GM12878 (cell line): ENCODE data around the gene CEP128. TPM values are rescaled to one million over a fixed set of nuclear protein-coding genes. Genes with fewer than 3 reads are reported as not detected.

Experiments
- ATAC-seq: fragments of 200-7000 bp; cut with Tn5 transposase; 3 replicates; pipeline ENCODE4 v1.9.1; 2020; ENCODE audit warnings: mild to moderate bottlenecking, moderate library complexity
- BruUV-seq: library from RNA; stranded (reverse); fragments of 400-500 nt; replicated peaks from 2 replicates; lab custom pipeline; 2021; lab: Mats Ljungman, UMichigan
- CTCF ChIA-PET: fragments of 300-600 bp; sonication (Branson Sonifier 250); formaldehyde crosslinking; extraction: SDS; loops from one replicate; lab custom pipeline; 2021; ENCODE audit warnings: inconsistent platforms; lab: Yijun Ruan, JAX
- POLR2A ChIA-PET: fragments of 350-600 bp; formaldehyde crosslinking; extraction: SDS; loops from one replicate; lab custom pipeline; 2021; ENCODE audit warnings: inconsistent platforms; lab: Charles Lee
- RAD21 ChIA-PET: fragments of 300-600 bp; sonication (Branson Sonifier 250); formaldehyde crosslinking; loops from one replicate; lab custom pipeline; 2023; ENCODE audit warnings: antibody characterized with exemption; ENCODE audit not compliant: unreplicated experiment; lab: Charles Lee
- SMC1A ChIA-PET: fragments of 300-600 bp; sonication (Branson Sonifier 250); formaldehyde crosslinking; loops from one replicate; lab custom pipeline; 2023; ENCODE audit not compliant: unreplicated experiment, uncharacterized antibody; lab: Charles Lee
- DNase-seq: peaks from one replicate; pipeline ENCODE4 v3.0.0-alpha.2; 2011; ENCODE audit warnings: low read depth, low spot score
- FAIRE-seq: peaks from 3 replicates; lab custom pipeline; 2011; peaks lifted over from hg19 to GRCh38; lab: Jason Lieb, UNC
- H2AFZ ChIP-seq: 2 replicates; pipeline ENCODE4 v1.6.0; 2011; ENCODE audit warnings: low read depth, low read length, control low read depth; ENCODE audit not compliant: control insufficient read depth
- H3K27ac ChIP-seq: 2 replicates; pipeline ENCODE4 v1.5.1; 2011; ENCODE audit warnings: control low read depth; ENCODE audit not compliant: control insufficient read depth, insufficient read depth
- H3K27me3 ChIP-seq, 2 experiments: replicated peaks in 1 of 2; 2 replicates each; pipeline versions ENCODE4 v1.6.0 to v1.6.1; 2011; ENCODE audit warnings: low read length in 1 of 2; ENCODE audit not compliant: control insufficient read depth in 2 of 2, insufficient read depth in 2 of 2
- H3K36me3 ChIP-seq, 2 experiments: 2 replicates each; pipeline ENCODE4 v1.5.1; 2011; ENCODE audit warnings: low read length in 1 of 2; ENCODE audit not compliant: control insufficient read depth in 2 of 2, insufficient read depth in 2 of 2
- H3K4me1 ChIP-seq: 2 replicates; pipeline ENCODE4 v1.6.1; 2011; ENCODE audit warnings: mild to moderate bottlenecking, low read length, moderate library complexity, mixed read lengths; ENCODE audit not compliant: control insufficient read depth, insufficient read depth
- H3K4me2 ChIP-seq: 2 replicates; pipeline ENCODE4 v1.6.0; 2011; ENCODE audit warnings: control low read depth; ENCODE audit not compliant: control insufficient read depth, insufficient read depth
- H3K4me3 ChIP-seq: fragments of 200-600 bp; sonication (generic); 2 replicates; pipeline ENCODE4 v1.5.1; 2016
- H3K79me2 ChIP-seq: 2 replicates; pipeline ENCODE4 v1.6.0; 2011; ENCODE audit warnings: low read length; ENCODE audit not compliant: control insufficient read depth, insufficient read depth
- H3K9ac ChIP-seq: 2 replicates; pipeline ENCODE4 v1.8.0; 2011; ENCODE audit warnings: low read length, control low read depth, mixed read lengths; ENCODE audit not compliant: control insufficient read depth, insufficient read depth
- H3K9me3 ChIP-seq: replicated peaks from 3 replicates; pipeline ENCODE4 v1.5.1; 2011; ENCODE audit warnings: mild to moderate bottlenecking, low read length; ENCODE audit not compliant: control insufficient read depth, insufficient read depth
- H4K20me1 ChIP-seq: 2 replicates; pipeline ENCODE4 v1.6.0; 2011; ENCODE audit not compliant: control insufficient read depth, insufficient read depth
- BACH1 ChIP-seq: fragments of 450-650 bp; IDR thresholded peaks from 2 replicates; pipeline ENCODE4 v1.6.1; 2017; ENCODE audit warnings: mild to moderate bottlenecking, borderline replicate concordance
- CREB1 ChIP-seq: IDR thresholded peaks from 2 replicates; pipeline ENCODE4 v1.6.1; 2012; ENCODE audit warnings: low read depth, mild to moderate bottlenecking, inconsistent platforms
- ESRRA ChIP-seq: IDR thresholded peaks from 2 replicates; pipeline ENCODE4 v1.6.1; 2012; ENCODE audit warnings: mild to moderate bottlenecking, low read length, improper control_type of control experiment
- KDM1A ChIP-seq: fragments of 200-600 bp; sonication (generic); IDR thresholded peaks from 2 replicates; pipeline ENCODE4 v1.6.1; 2016; ENCODE audit warnings: borderline replicate concordance
- MAX ChIP-seq: IDR thresholded peaks from 2 replicates; pipeline ENCODE4 v1.6.1; 2012; ENCODE audit warnings: low read depth, low read length, improper control_type of control experiment
- MXI1 ChIP-seq: fragments of 150-350 bp; IDR thresholded peaks from 2 replicates; pipeline ENCODE4 v1.6.1; 2011; ENCODE audit warnings: low read depth, mild to moderate bottlenecking, inconsistent platforms, low read length, improper control_type of control experiment
- MYB ChIP-seq: fragments of 150-350 bp; IDR thresholded peaks from 2 replicates; pipeline ENCODE4 v1.6.1; 2014; ENCODE audit warnings: mild to moderate bottlenecking, low read depth, low read length, borderline replicate concordance
- NFIC ChIP-seq: IDR thresholded peaks from 2 replicates; pipeline ENCODE4 v1.6.1; 2012; ENCODE audit warnings: low read depth, mild to moderate bottlenecking, inconsistent platforms, low read length, moderate library complexity
- NFXL1 ChIP-seq: fragments of 450-650 bp; IDR thresholded peaks from 2 replicates; pipeline ENCODE4 v1.6.1; 2017; ENCODE audit warnings: antibody characterized with exemption, mild to moderate bottlenecking, borderline replicate concordance
- NKRF ChIP-seq: fragments of 450-650 bp; conservative IDR thresholded peaks from 2 replicates; pipeline ENCODE4 v1.6.1; 2017; ENCODE audit warnings: mild to moderate bottlenecking, moderate library complexity
- NRF1 ChIP-seq: conservative IDR thresholded peaks from 2 replicates; pipeline ENCODE4 v1.6.1; 2011; ENCODE audit warnings: mild to moderate bottlenecking, low read depth, low read length, improper control_type of control experiment
- PAX8 ChIP-seq: fragments of 450-650 bp; IDR thresholded peaks from 2 replicates; pipeline ENCODE4 v1.6.1; 2017; ENCODE audit warnings: mild to moderate bottlenecking, moderate library complexity
- SIX5 ChIP-seq: IDR thresholded peaks from 2 replicates; pipeline ENCODE4 v1.6.1; 2011; ENCODE audit warnings: mild to moderate bottlenecking, low read depth, low read length, moderate library complexity; ENCODE audit not compliant: severe bottlenecking
- SP1 ChIP-seq: IDR thresholded peaks from one replicate; pipeline ENCODE4 v1.6.1; 2011; ENCODE audit warnings: low read depth, low read length
- SREBF2 ChIP-seq: IDR thresholded peaks from 2 replicates; pipeline ENCODE4 v1.6.1; 2012; ENCODE audit warnings: mild to moderate bottlenecking, low read length
- ZSCAN29 ChIP-seq: fragments of 450-650 bp; IDR thresholded peaks from 2 replicates; pipeline ENCODE4 v1.6.1; 2017; ENCODE audit warnings: mild to moderate bottlenecking, moderate library complexity
- WGBS: methylation state at CpG from one replicate; pipeline ENCODE4 v1.1.6; 2016; ENCODE audit warnings: low lambda C conversion rate; ENCODE audit not compliant: insufficient replicate concordance, insufficient coverage; ENCODE audit errors: missing lambda C conversion rate; 5-methylcytosine and 5-hydroxymethylcytosine counted together
- in situ Hi-C: fragments of 300-500 bp; cut with MboI; formaldehyde crosslinking; loops from 9 replicates; pipeline ENCODE4 v1.14.3; 2018; ENCODE audit warnings: mixed read lengths
- intact Hi-C: fragments of 100-400 bp; cut with micrococcal nuclease; formaldehyde crosslinking; loops from one replicate; pipeline ENCODE4 v1.14.2; 2022; ENCODE audit not compliant: unreplicated experiment
- polyA plus RNA-seq, 11 experiments: library from polyadenylated mRNA; depleted of rRNA in 4 of 11; unstranded in 6 of 11; stranded (reverse) in 5 of 11; fragments of >200 nt; fragmentation: Nextera tagmentation in 4 of 11; fragmentation: Illumina TruSeq in 1 of 11; extraction: Ambion mirVana in 4 of 11; extraction: Trizol in 1 of 11; gene quantifications; 1 replicate in 1 of 11; 2 replicates in 10 of 11; pipeline versions ENCODE4 v1.2.1 to v1.2.3, GENCODE V29; 2011 to 2016; ENCODE audit warnings: inconsistent platforms in 2 of 11, missing spikeins in 2 of 11, low read depth in 1 of 11
- total RNA-seq, 4 experiments: library from RNA; depleted of rRNA in 3 of 4; stranded (reverse); fragments of >200 nt in 3 of 4; fragmentation: Illumina TruSeq in 1 of 4; extraction: Trizol in 1 of 4; gene quantifications; 2 replicates each; pipeline versions ENCODE4 v1.2.1 to v1.2.3, GENCODE V29; 2013 to 2021
- TF ChIP-seq, protein P1 (sequence below): fragments of 150-350 bp; IDR thresholded peaks from 2 replicates; pipeline ENCODE4 v1.6.1; 2014; ENCODE audit warnings: mild to moderate bottlenecking, low read depth, low read length
- TF ChIP-seq, protein P2 (sequence below): fragments of 450-650 bp; IDR thresholded peaks from 2 replicates; pipeline ENCODE4 v1.6.1; 2017; ENCODE audit warnings: mild to moderate bottlenecking, low read depth, inconsistent platforms; ENCODE audit not compliant: poor library complexity, severe bottlenecking

The CEP128 gene
- total and polyA plus RNA-seq, 10 of the 15 experiments (the other 5 are each of a cell fraction or from before 2014, with no cell fraction given): 1.1 to 6.7 (median 3.4) TPM

DNA sequence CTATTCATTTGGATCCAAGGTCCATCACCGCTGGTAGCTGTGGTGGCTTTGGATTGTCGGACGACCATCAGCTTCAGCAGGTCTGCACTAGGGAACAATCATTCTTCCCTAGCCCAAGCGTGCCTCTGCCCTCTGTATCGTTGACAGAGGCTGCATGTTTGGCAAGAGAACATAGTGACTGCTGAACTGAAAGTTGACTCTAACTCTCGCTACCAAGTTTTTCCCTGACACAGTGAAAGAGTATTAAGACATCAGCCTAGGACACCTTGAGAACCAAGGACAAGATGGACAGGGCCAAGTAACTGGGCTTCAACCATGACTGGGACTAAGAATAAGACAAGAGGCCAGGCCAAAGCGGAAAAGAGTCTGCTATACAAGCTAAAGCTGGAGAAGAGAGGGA, 40.1 kb upstream of the CEP128 start (continued):
- TF ChIP-seq ESRRA (no peak), MYB (no peak), SIX5 (no peak), SP1 (no peak), CREB1 (no peak)

DNA sequence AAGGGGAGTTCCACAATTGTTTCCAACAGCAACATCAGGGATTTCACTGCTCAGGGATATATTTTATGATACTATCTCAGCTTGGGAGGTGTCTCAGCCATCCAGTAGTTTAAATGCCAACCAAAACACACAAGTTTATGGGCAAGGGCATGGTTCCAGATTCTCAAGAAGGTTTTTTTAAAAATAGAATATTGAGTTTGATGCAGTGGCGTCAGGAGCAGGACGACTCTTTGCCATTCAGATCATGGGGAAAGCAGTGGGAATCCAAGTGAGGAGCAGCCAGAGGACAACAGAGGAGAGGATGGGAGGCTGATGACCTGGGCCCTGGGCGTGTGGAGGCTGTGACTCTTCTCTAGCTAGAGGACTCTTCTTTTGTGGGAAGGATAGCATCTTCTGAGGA, 39.6 kb upstream of the CEP128 start:
- no peaks in the 10 kb centered on the region; the same call in 1 of the 2 replicates for H4K20me1 ChIP-seq
- no peak overlapping the region for H2AFZ ChIP-seq
- 35% methylated on average over 3 of the region's 3 CpGs for WGBS
- ATAC-seq: no peak
- H3K27ac ChIP-seq: no peak overlapping the region
- BruUV-seq: no TSS peak
- H3K4me2 ChIP-seq: no peak overlapping the region
- H3K4me3 ChIP-seq: no peak overlapping the region
- H3K27me3 ChIP-seq: peaks cover 3 to 8% of the 10 kb centered on the region in 2 experiments; a peak in 3 of 4 replicates
- no peak for DNase-seq
- ChIA-PET POLR2A (no interaction called here), RAD21 (no interaction called here), CTCF (interaction anchor here (1.1 kb wide), 2 partner anchors 15 to 189 kb away, joined by 3 read pairs; no protein-coding TSS in a partner anchor), SMC1A (no interaction called here)
- no peaks in the 10 kb centered on the region for H3K36me3 ChIP-seq
- H3K4me1 ChIP-seq: no peaks in the 10 kb centered on the region
- in situ Hi-C loops: no loop called here
- no peak for FAIRE-seq
- H3K9me3 ChIP-seq: no peaks in the 10 kb centered on the region
- TF ChIP-seq PAX8 (no peak), NRF1 (no peak), NFIC (no peak), MAX (no peak), NFXL1 (no peak), SREBF2 (no peak), MXI1 (no peak), ZSCAN29 (no peak), NKRF (no peak), BACH1 (no peak), KDM1A (no peak)
- TF ChIP-seq, protein P1, sequence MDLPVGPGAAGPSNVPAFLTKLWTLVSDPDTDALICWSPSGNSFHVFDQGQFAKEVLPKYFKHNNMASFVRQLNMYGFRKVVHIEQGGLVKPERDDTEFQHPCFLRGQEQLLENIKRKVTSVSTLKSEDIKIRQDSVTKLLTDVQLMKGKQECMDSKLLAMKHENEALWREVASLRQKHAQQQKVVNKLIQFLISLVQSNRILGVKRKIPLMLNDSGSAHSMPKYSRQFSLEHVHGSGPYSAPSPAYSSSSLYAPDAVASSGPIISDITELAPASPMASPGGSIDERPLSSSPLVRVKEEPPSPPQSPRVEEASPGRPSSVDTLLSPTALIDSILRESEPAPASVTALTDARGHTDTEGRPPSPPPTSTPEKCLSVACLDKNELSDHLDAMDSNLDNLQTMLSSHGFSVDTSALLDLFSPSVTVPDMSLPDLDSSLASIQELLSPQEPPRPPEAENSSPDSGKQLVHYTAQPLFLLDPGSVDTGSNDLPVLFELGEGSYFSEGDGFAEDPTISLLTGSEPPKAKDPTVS: no peak
- TF ChIP-seq, protein P2, sequence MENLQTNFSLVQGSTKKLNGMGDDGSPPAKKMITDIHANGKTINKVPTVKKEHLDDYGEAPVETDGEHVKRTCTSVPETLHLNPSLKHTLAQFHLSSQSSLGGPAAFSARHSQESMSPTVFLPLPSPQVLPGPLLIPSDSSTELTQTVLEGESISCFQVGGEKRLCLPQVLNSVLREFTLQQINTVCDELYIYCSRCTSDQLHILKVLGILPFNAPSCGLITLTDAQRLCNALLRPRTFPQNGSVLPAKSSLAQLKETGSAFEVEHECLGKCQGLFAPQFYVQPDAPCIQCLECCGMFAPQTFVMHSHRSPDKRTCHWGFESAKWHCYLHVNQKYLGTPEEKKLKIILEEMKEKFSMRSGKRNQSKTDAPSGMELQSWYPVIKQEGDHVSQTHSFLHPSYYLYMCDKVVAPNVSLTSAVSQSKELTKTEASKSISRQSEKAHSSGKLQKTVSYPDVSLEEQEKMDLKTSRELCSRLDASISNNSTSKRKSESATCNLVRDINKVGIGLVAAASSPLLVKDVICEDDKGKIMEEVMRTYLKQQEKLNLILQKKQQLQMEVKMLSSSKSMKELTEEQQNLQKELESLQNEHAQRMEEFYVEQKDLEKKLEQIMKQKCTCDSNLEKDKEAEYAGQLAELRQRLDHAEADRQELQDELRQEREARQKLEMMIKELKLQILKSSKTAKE: no peak
- H3K79me2 ChIP-seq: no peaks in the 10 kb centered on the region
- intact Hi-C loops: loop anchor here (10.0 kb wide), 1 partner anchor 776 kb away; no protein-coding TSS in a partner anchor
- no peak overlapping the region for H3K9ac ChIP-seq
